ENCODE data around the gene PBX3. TPM values are rescaled to one million over a fixed set of nuclear protein-coding genes. Genes with fewer than 3 reads are reported as not detected.

PBX3 gene
- polyA plus RNA-seq, 1 experiment = 37.6 TPM

- no peak for DNase-seq (ENCODE audit: low read depth, low spot score)
- H3K9me3 ChIP-seq (ENCODE audit: control insufficient read depth, insufficient read depth, low read length) = peaks cover 7% of the 10 kb centered on the region; the same call in 1 of the 2 replicates
- no peak overlapping the region for H3K4me3 ChIP-seq (ENCODE audit: low read depth, low read length)
- CTCF ChIA-PET = no interaction called here
- no peaks in the 10 kb centered on the region for H3K27me3 ChIP-seq (ENCODE audit: control insufficient read depth, insufficient read depth, low read length)
- no peak overlapping the region for H3K27ac ChIP-seq (ENCODE audit: low read depth, low read length)
- POLR2A ChIA-PET = no interaction called here
- no peak for TF ChIP-seq CTCF (IDR thresholded peaks at IDR 0.05; ENCODE audit: low read depth, low read length)
Observed at GRCh38 chr9:125782718-125783117, 35.5 kb downstream of the PBX3 start.

- Histone ChIP-seq H3K4me3 (ENCODE audit: low read depth, low read length) (no peak overlapping the region), H3K27ac (ENCODE audit: low read depth, low read length) (no peak overlapping the region), H3K27me3 (ENCODE audit: control insufficient read depth, insufficient read depth, low read length) (no peaks in the 10 kb centered on the region), H3K9me3 (ENCODE audit: control insufficient read depth, insufficient read depth, low read length) (peaks cover 7% of the 10 kb centered on the region; the same call in 1 of the 2 replicates)
- no peak for DNase-seq (ENCODE audit: low read depth, low spot score)
- ChIA-PET POLR2A (no interaction called here), CTCF (interaction anchor here (1.1 kb wide), 1 partner anchor 377 kb away, joined by 3 read pairs; no protein-coding TSS in a partner anchor)
- TF ChIP-seq CTCF (IDR thresholded peaks at IDR 0.05; ENCODE audit: low read depth, low read length) = no peak
Observed at GRCh38 chr9:125784286-125785049, 37.3 kb downstream of the PBX3 start.

- Histone ChIP-seq H3K4me3 (ENCODE audit: low read depth, low read length) (no peak overlapping the region), H3K9me3 (ENCODE audit: control insufficient read depth, insufficient read depth, low read length) (peaks cover 7% of the 10 kb centered on the region; the same call in 1 of the 2 replicates), H3K27me3 (ENCODE audit: control insufficient read depth, insufficient read depth, low read length) (no peaks in the 10 kb centered on the region), H3K27ac (ENCODE audit: low read depth, low read length) (no peak overlapping the region)
- TF ChIP-seq CTCF (IDR thresholded peaks at IDR 0.05; ENCODE audit: low read depth, low read length) = no peak
- DNase-seq (ENCODE audit: low read depth, low spot score) = no peak
- ChIA-PET POLR2A (no interaction called here), CTCF (no interaction called here)
Observed at GRCh38 chr9:125785248-125785751, 38.1 kb downstream of the PBX3 start.

GRCh38 chr9:125787715-125788114 lies 40.5 kb downstream of the PBX3 start:
- Histone ChIP-seq H3K4me3 (ENCODE audit: low read depth, low read length) (no peak overlapping the region), H3K27me3 (ENCODE audit: control insufficient read depth, insufficient read depth, low read length) (no peaks in the 10 kb centered on the region), H3K27ac (ENCODE audit: low read depth, low read length) (no peak overlapping the region), H3K9me3 (ENCODE audit: control insufficient read depth, insufficient read depth, low read length) (no peaks in the 10 kb centered on the region)
- POLR2A ChIA-PET = no interaction called here
- no peak for TF ChIP-seq CTCF (IDR thresholded peaks at IDR 0.05; ENCODE audit: low read depth, low read length)
- no peak for DNase-seq (ENCODE audit: low read depth, low spot score)
- CTCF ChIA-PET = interaction anchor here (0.6 kb wide), 1 partner anchor 611 kb away, joined by 3 read pairs; no protein-coding TSS in a partner anchor

GRCh38 chr9:125789196-125789595 lies 42.0 kb downstream of the PBX3 start:
- Histone ChIP-seq H3K27ac (ENCODE audit: low read depth, low read length) (no peak overlapping the region), H3K27me3 (ENCODE audit: control insufficient read depth, insufficient read depth, low read length) (no peaks in the 10 kb centered on the region), H3K4me3 (ENCODE audit: low read depth, low read length) (no peak overlapping the region), H3K9me3 (ENCODE audit: control insufficient read depth, insufficient read depth, low read length) (no peaks in the 10 kb centered on the region)
- no peak for DNase-seq (ENCODE audit: low read depth, low spot score)
- TF ChIP-seq CTCF (IDR thresholded peaks at IDR 0.05; ENCODE audit: low read depth, low read length) = no peak
- CTCF ChIA-PET = no interaction called here
- POLR2A ChIA-PET = no interaction called here

Measured in AG04450 (cell line).